GM21576 (cell line): ENCODE data around the gene CCDC32.
"Not testable (repeated sequence)": the region's sequence is repeated elsewhere in the genome, so short reads cannot be mapped to it uniquely, and the experiment has no call there.

ENCODE experiments used
- ATAC-seq: cut with Tn5 transposase; IDR thresholded peaks from one replicate; pipeline ENCODE4 v1.9.1; 2021; ENCODE audit warnings: mild to moderate bottlenecking, moderate library complexity; ENCODE audit not compliant: unreplicated experiment

CCDC32 gene, protein sequence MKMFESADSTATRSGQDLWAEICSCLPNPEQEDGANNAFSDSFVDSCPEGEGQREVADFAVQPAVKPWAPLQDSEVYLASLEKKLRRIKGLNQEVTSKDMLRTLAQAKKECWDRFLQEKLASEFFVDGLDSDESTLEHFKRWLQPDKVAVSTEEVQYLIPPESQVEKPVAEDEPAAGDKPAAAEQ

DNA sequence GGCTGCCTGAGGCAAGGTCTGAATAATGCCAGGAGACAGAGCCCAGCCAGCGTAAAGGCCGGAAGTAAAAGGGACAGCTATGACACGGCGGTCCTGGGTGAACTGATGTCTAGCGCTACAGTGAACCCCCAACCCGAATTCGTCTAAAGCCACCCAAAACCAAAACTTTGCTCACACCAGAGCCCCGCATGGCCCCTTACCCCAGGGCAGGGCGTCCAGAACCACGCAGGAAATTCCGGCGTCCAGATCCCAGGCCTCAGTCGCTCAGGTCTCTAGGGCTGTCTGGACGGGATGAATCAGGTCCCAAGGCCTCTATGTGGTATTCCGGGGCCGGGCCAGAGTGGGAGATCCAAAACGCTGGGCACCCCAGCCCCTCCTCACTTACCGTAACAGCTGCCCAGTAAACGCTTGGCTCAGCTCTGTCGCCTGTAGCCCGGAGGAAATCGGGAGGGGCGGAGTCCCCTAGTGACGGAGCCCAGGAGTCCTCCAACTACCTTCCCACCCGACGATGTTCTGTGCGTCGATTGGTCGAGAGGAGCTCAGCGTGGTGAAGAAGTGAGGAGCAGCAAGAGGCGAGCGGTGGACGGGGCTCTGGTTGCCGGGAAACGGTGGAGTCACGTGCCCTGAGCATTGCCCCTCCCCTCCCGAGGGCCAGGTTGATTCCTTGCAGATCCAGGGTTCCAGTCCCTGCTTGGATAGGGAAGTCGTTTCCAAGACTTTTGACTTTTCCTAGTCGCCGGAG is at the start of gene CCDC32:
TSS of gene CCDC32 (minus strand) at position 452 of the 742 bp plus-strand sequence. CDS start 2,027 bp downstream, outside the sequence.
- peak; percentile 92 for ATAC-seq

DNA sequence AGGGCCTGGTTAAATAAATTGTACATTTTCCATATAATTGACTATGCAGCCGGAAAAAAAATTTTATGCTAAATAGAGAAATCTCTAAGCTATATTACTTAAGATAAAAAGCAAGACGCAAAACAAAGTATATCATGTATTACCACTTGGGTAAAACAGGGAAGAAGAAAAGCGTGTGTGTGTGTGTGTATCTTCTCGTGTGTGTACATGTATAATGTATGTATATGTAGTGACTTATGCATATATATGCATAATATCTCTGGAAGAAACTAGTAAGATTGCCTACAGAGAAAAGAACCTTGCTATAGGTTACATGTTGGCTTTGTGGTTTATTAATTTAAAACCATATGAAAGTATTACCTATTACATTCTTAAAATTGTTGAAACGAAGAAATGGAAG is 48.2 kb upstream of the CCDC32 start:
- no peak for ATAC-seq

- ATAC-seq: no peak
Measured at GRCh38 chr15:40603935-40604334, 39.1 kb upstream of the CCDC32 start.

GRCh38 chr15:40600956-40601355 is 36.1 kb upstream of the CCDC32 start:
- ATAC-seq: no peak

DNA sequence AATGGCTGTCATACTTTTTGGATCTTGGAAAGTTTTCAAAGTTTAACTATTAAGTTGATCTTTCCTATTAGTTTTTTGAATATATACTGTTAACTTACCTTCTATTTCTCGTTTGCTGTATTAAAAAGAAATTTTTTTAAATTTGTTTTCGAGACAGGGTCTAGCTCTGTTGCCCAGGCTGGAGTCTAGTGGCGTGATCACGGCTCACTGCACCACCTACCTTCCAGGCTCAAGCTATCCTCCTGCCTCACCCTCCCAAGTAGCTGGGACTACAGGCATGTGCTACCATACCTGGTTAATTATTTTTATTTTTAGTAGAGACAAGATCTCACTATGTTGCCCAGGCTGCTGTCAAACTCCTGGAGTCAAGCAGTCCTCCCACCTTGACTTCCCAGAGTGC is 33.8 kb upstream of the CCDC32 start:
- no peak for ATAC-seq

DNA sequence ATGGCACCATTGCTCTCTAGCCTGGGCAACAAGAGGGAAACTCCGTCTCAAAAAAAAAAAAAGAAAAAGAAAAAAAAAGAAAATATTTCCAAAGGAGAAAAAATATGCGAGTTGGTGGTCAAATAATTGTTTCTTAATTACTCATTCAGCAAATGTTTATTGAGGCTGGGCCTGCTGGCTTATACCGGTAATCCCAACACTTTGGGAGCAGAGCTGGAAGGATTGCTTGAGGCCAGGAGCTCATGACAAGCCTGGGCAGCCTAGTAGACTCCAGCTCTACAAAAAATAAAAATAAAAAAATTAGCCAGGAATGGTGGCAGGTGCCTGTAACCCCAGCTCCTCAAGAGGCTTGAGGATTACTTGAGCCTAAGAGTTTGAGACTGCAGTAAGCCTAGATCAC is 33.3 kb upstream of the CCDC32 start:
- no peak for ATAC-seq

- ATAC-seq: no peak
Measured at GRCh38 chr15:40597024-40597423, 32.2 kb upstream of the CCDC32 start.

DNA sequence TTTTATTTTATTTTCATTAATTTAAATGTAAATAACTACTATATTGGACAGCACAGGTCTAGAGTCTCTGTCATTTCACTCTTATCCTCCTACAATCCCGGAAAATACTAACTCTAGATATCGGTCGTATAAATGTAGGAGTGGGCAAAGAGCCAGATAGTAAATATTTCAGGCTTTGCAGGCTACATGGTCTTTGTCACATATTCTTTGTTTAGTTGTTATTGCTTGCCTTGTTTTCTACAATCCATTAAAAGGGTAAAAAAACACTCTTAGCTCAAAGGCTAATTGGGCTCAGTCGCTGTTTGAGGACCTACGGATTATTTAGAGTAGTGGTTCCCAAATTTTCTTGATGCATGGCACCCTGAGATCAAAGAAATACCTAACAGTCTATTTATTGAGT is 30.9 kb upstream of the CCDC32 start:
- ATAC-seq: no peak

- no peak for ATAC-seq
Measured at GRCh38 chr15:40595219-40595618, 30.4 kb upstream of the CCDC32 start.

DNA sequence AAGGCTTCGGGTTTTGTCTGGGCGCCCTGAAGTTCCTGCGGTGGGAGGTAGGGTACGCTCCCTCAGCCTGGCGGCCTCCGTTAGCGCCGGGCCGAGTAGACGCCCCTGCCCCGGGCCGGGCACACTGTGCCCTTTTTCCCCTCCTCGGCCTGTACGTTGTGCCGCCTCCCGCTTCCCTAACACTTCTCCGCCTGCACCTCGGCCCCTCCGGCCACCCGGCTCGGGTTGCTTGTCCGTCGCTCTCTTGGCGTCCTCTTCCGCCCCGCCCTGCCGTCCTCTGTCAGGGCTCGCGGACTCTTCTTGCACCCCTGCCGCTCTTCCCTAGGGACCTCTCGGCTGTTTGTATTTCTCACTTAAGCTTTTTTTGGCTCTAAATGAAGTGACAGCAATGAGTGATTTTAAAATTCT is 29.6 kb upstream of the CCDC32 start:
- ATAC-seq: peak; percentile 36

DNA sequence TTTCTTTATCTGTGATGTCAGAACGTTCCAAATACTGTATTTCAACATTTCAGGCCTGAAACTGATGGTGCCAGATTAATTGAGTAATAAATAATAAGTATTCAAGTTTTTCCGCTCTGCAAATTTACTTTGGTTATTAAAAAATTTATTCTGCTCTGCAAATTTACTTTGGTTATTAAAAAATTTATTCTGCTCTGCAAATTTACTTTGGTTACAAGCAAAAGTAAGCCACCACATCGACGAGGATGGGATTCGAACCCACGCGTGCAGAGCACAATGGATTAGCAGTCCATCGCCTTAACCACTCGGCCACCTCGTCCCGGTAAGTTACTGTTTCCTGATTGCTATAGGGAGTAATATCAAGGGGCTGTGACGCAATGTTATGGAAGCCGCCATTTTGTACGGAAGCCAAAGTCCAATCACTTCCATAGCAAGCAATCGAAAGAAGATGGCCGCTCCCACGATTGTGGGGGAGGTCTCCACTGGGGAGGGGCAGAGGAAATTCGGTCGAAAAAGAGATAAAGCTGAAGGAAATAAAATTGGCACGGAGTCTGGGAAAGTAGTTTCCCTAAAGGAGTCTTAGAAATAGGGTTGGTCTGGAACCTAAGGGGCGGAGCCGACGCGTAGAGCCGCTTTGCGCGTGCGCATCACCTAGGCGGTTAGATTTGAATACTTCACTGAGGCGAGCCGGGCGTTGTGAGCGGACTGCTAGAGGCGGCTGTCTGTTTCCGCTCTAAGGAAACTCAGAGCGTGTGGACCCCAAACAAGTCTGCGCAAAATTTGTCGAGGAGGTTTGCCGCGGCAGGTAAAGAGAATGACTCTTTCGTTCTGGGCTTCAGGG is 29.0 kb upstream of the CCDC32 start, which contains the start of gene KNL1:
TSS of gene KNL1 (plus strand) at position 662 of the 841 bp plus-strand sequence. CDS start 8,683 bp downstream, outside the sequence.
- ATAC-seq: peak; percentile 49

GRCh38 chr15:40593165-40593564 is 28.3 kb upstream of the CCDC32 start:
- ATAC-seq: no peak

- no peak for ATAC-seq
Measured at GRCh38 chr15:40591389-40591788, 26.5 kb upstream of the CCDC32 start.

DNA sequence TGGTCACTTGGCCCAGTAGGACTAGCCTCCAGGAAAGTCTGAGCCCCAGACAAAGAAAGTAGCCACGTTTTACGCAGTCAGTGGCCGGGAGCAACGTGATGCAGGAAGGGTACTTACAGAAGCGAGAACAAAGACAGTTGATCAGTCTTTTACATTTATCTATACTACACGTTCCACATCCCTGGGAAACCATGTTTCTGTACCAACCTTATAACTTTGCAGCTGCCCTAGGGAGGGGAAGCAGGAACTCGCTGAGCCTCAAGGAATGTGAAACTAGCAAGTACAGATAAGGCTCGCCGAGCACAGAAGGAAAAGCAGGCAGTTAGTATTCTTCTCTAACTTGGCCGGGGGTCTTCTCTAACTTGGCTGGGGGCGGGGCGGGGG is 25.8 kb upstream of the CCDC32 start:
- no peak for ATAC-seq

- ATAC-seq: no peak
Measured at GRCh38 chr15:40584191-40584590, 19.3 kb upstream of the CCDC32 start.

GRCh38 chr15:40582726-40583246 is 17.9 kb upstream of the CCDC32 start:
- no peak for ATAC-seq

DNA sequence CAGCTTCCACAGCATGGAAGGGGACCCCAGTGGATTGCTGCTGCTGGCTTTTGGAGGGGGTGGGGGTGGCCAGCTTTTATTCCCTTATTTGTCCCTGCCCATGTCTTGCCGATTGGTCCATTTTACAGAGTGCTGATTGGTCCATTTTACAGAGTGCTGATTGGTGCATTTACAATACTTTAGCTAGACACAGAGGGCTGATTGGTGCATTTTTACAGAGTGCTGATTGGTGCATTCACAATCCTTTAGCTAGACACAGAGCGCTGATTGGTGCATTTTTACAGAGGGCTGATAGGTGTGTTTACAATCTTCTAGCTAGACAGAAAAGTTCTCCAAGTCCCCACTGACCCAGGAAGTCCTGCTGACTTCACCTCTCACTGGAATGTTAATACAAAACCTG is 17.0 kb upstream of the CCDC32 start:
- ATAC-seq: not testable (repeated sequence)

GRCh38 chr15:40578892-40579291 is 14.1 kb upstream of the CCDC32 start:
- no peak for ATAC-seq

- not testable (repeated sequence) for ATAC-seq
Measured at GRCh38 chr15:40576914-40577313, 12.1 kb upstream of the CCDC32 start.

GRCh38 chr15:40575113-40575512 is 10.3 kb upstream of the CCDC32 start:
- no peak for ATAC-seq
